Osteoblast (primary cell): ENCODE results near the gene GREB1. TPM values are rescaled to one million over a fixed set of nuclear protein-coding genes. Genes with fewer than 3 reads are reported as not detected.

ENCODE experiments used
- DNase-seq: peaks from one replicate; pipeline ENCODE4 v3.0.0; 2011; ENCODE audit warnings: low spot score, mixed read lengths; ENCODE audit not compliant: insufficient read length; ENCODE audit errors: missing footprints
- H2AFZ ChIP-seq: 2 replicates; pipeline ENCODE4 v1.6.0; 2011; ENCODE audit warnings: mild to moderate bottlenecking, low read length
- H3K27ac ChIP-seq: 2 replicates; pipeline ENCODE4 v1.5.1; 2011; ENCODE audit warnings: mild to moderate bottlenecking, low read depth, low read length, moderate library complexity
- H3K27me3 ChIP-seq: 2 replicates; pipeline ENCODE4 v1.6.0; 2012; ENCODE audit warnings: mild to moderate bottlenecking, control low read depth, inconsistent platforms, low read length, moderate library complexity; ENCODE audit not compliant: insufficient read depth
- H3K36me3 ChIP-seq: 2 replicates; pipeline ENCODE4 v1.5.1; 2011; ENCODE audit warnings: mild to moderate bottlenecking, low read length, control low read depth, moderate library complexity; ENCODE audit not compliant: insufficient read depth
- H3K4me1 ChIP-seq: 2 replicates; pipeline ENCODE4 v1.5.1; 2011; ENCODE audit warnings: mild to moderate bottlenecking, low read length, control low read depth, moderate library complexity; ENCODE audit not compliant: insufficient read depth
- H3K4me2 ChIP-seq: 2 replicates; pipeline ENCODE4 v1.6.0; 2011; ENCODE audit warnings: mild to moderate bottlenecking, low read length; ENCODE audit not compliant: insufficient read depth
- H3K4me3 ChIP-seq: fragments of 200-600 bp; sonication (generic); 3 replicates; pipeline ENCODE4 v1.5.1; 2012; ENCODE audit warnings: mild to moderate bottlenecking, low read length, inconsistent platforms; ENCODE audit not compliant: insufficient read depth
- H3K79me2 ChIP-seq: 2 replicates; pipeline ENCODE4 v1.6.0; 2012; ENCODE audit warnings: mild to moderate bottlenecking, low read length, control low read depth, inconsistent platforms; ENCODE audit not compliant: insufficient read depth
- H3K9me3 ChIP-seq: 2 replicates; pipeline ENCODE4 v1.5.1; 2011; ENCODE audit warnings: low read depth, low read length, control low read depth
- H4K20me1 ChIP-seq: 2 replicates; pipeline ENCODE4 v1.6.0; 2012; ENCODE audit warnings: mild to moderate bottlenecking, low read length, control low read depth; ENCODE audit not compliant: insufficient read depth
- total RNA-seq: library from RNA; depleted of rRNA; stranded (reverse); fragments of >200 nt; gene quantifications from 2 replicates; pipeline ENCODE4 v1.2.3, GENCODE V29; 2012
- TF ChIP-seq, protein P1 (sequence below): IDR thresholded peaks from 2 replicates; pipeline ENCODE4 v1.5.1; 2011; ENCODE audit warnings: mild to moderate bottlenecking, low read depth, low read length, moderate library complexity; ENCODE audit errors: extremely low read depth

GREB1 gene
- total RNA-seq, 1 donor = 1.1 TPM

DNA sequence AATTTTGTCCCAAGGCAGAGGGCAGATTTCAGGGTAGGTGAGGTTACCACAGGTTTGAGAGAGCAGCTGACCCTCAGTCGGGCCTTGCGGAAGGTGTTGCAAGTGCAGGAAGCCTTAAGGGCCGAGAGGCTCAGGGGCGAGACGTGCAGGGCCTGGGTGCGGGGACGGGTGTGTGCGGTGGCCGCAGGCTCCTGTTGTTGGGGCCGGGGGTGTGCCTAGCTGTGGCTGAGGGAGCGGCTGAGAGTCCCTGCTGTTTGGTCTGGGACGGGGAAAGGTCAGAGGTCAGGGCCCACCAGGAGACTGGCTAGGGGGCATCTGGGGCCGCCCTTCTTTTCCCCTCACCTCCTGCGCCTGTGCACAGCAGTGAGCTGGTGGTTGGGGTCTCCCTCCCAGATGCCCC, 83.7 kb downstream of the GREB1 start:
- TF ChIP-seq, protein P1, sequence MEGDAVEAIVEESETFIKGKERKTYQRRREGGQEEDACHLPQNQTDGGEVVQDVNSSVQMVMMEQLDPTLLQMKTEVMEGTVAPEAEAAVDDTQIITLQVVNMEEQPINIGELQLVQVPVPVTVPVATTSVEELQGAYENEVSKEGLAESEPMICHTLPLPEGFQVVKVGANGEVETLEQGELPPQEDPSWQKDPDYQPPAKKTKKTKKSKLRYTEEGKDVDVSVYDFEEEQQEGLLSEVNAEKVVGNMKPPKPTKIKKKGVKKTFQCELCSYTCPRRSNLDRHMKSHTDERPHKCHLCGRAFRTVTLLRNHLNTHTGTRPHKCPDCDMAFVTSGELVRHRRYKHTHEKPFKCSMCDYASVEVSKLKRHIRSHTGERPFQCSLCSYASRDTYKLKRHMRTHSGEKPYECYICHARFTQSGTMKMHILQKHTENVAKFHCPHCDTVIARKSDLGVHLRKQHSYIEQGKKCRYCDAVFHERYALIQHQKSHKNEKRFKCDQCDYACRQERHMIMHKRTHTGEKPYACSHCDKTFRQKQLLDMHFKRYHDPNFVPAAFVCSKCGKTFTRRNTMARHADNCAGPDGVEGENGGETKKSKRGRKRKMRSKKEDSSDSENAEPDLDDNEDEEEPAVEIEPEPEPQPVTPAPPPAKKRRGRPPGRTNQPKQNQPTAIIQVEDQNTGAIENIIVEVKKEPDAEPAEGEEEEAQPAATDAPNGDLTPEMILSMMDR = no peak

GRCh38 chr2:11617984-11618707, 84.3 kb downstream of the GREB1 start:
- no peaks in the 10 kb centered on the region for H3K36me3 ChIP-seq
- H2AFZ ChIP-seq = no peak overlapping the region
- no peak overlapping the region for H3K4me3 ChIP-seq
- no peak overlapping the region for H3K4me2 ChIP-seq
- no peaks in the 10 kb centered on the region for H3K9me3 ChIP-seq
- peaks cover 3% of the 10 kb centered on the region for H3K27me3 ChIP-seq
- no peaks in the 10 kb centered on the region for H4K20me1 ChIP-seq
- no peaks in the 10 kb centered on the region for H3K79me2 ChIP-seq
- H3K27ac ChIP-seq = no peak overlapping the region
- TF ChIP-seq, protein P1 = no peak
- DNase-seq = no peak
- no peaks in the 10 kb centered on the region for H3K4me1 ChIP-seq

More for the DNA sequence above, 83.7 kb downstream of the GREB1 start:
- Histone ChIP-seq H2AFZ (no peak overlapping the region), H3K9me3 (no peaks in the 10 kb centered on the region), H3K27me3 (peaks cover 3% of the 10 kb centered on the region), H3K36me3 (no peaks in the 10 kb centered on the region), H3K4me2 (no peak overlapping the region), H3K27ac (no peak overlapping the region), H4K20me1 (no peaks in the 10 kb centered on the region), H3K79me2 (no peaks in the 10 kb centered on the region), H3K4me1 (no peaks in the 10 kb centered on the region), H3K4me3 (no peak overlapping the region)
- DNase-seq = no peak

DNA sequence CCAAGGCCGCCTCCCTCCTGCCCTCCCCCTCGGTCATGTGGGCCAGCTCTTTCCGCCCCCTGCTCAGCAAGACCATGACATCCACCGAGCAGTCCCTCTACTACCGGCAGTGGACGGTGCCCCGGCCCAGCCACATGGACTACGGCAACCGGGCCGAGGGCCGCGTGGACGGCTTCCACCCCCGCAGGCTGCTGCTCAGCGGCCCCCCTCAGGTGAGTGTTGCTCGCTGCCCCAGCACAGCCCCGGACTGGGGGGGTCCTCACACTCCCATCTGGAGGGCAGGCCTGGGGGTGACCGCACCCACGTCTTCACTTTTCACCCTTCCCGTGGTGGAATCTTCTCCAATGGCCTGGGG, 84.8 kb downstream of the GREB1 start:
- Histone ChIP-seq H2AFZ (no peak overlapping the region), H3K4me1 (no peaks in the 10 kb centered on the region), H3K27ac (no peak overlapping the region), H3K9me3 (no peaks in the 10 kb centered on the region), H3K4me2 (no peak overlapping the region), H3K79me2 (no peaks in the 10 kb centered on the region), H3K27me3 (peaks cover 3% of the 10 kb centered on the region), H3K36me3 (no peaks in the 10 kb centered on the region), H3K4me3 (no peak overlapping the region), H4K20me1 (no peaks in the 10 kb centered on the region)
- DNase-seq = no peak
- TF ChIP-seq, protein P1 = no peak

DNA sequence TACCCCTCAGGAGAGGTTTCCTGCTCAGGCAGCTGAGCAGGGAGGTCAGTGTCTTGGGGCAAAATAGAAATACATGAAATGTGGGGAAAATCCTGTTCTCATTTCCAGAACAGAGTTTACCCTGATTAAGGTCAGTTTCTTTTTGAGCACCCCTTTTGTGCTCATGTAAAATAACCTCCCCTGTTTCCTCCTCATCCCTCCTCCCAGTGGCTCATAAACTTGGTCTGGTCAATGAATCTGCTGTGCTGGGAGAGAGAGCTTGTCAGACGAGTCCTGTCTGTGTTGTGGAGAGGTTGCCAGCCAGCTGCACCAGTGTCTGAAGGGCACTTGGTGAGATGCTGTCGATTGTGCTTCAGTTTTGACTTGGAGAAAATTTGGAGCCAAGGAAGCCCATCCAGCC, 87.6 kb downstream of the GREB1 start:
- TF ChIP-seq, protein P1 = no peak
- no peak overlapping the region for H3K4me2 ChIP-seq
- H3K27me3 ChIP-seq = peaks cover 3% of the 10 kb centered on the region
- no peaks in the 10 kb centered on the region for H3K4me1 ChIP-seq
- no peaks in the 10 kb centered on the region for H3K36me3 ChIP-seq
- H3K4me3 ChIP-seq = no peak overlapping the region
- DNase-seq = no peak
- H2AFZ ChIP-seq = no peak overlapping the region
- no peaks in the 10 kb centered on the region for H3K79me2 ChIP-seq
- H4K20me1 ChIP-seq = no peaks in the 10 kb centered on the region
- H3K27ac ChIP-seq = no peak overlapping the region
- no peaks in the 10 kb centered on the region for H3K9me3 ChIP-seq
